HEK293T (cell line): ENCODE data around the gene BTBD10.

ENCODE experiments used
- BHLHE40 ChIP-seq: fragments of 450-650 bp; IDR thresholded peaks from 2 replicates; pipeline ENCODE4 v1.6.1; 2016; ENCODE audit warnings: mild to moderate bottlenecking, moderate library complexity, borderline replicate concordance
- FOXA1 ChIP-seq: fragments of 450-650 bp; IDR thresholded peaks from 2 replicates; pipeline ENCODE4 v1.6.1; 2016; ENCODE audit warnings: mild to moderate bottlenecking
- FOXK2 ChIP-seq: fragments of 450-650 bp; IDR thresholded peaks from 2 replicates; pipeline ENCODE4 v1.6.1; 2016; ENCODE audit warnings: mild to moderate bottlenecking
- HDGF ChIP-seq: fragments of 450-650 bp; IDR thresholded peaks from 2 replicates; pipeline ENCODE4 v1.6.1; 2017; ENCODE audit warnings: antibody characterized with exemption, borderline replicate concordance
- NFRKB ChIP-seq: fragments of 450-650 bp; IDR thresholded peaks from 2 replicates; pipeline ENCODE4 v1.6.1; 2016; ENCODE audit warnings: mild to moderate bottlenecking, moderate library complexity
- TARDBP ChIP-seq: fragments of 450-650 bp; IDR thresholded peaks from 2 replicates; pipeline ENCODE4 v1.6.1; 2016

DNA sequence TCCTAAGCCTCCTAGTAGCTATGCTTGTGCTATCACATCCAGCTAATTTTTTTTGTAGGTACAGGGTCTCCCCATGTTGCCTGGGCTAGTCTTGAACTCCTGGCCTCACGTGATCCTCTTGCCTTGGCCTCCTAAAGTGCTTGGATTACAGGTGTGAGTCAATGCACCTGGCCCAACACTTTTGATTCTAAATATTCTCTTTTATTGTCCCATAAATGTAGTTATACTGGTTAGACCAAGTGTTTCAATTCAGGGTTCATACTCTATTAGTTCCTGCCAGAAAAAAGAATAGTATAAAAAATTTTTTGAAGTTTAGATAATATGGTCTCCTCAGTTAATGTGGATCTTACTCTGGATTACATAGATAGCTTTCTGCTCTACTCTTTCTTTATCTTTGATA, 39.5 kb upstream of the BTBD10 start:
- TF ChIP-seq NFRKB = no peak
- no peak for TF ChIP-seq FOXA1
- TF ChIP-seq HDGF = no peak
- TF ChIP-seq BHLHE40 = no peak
- no peak for TF ChIP-seq FOXK2
- TF ChIP-seq TARDBP = no peak
